ENCODE data around the gene MSX1. TPM values are rescaled to one million over a fixed set of nuclear protein-coding genes. Genes with fewer than 3 reads are reported as not detected.

Gene MSX1
- total RNA-seq, 2 donors from 2014 or later: 0.25 to 0.53 TPM

DNA sequence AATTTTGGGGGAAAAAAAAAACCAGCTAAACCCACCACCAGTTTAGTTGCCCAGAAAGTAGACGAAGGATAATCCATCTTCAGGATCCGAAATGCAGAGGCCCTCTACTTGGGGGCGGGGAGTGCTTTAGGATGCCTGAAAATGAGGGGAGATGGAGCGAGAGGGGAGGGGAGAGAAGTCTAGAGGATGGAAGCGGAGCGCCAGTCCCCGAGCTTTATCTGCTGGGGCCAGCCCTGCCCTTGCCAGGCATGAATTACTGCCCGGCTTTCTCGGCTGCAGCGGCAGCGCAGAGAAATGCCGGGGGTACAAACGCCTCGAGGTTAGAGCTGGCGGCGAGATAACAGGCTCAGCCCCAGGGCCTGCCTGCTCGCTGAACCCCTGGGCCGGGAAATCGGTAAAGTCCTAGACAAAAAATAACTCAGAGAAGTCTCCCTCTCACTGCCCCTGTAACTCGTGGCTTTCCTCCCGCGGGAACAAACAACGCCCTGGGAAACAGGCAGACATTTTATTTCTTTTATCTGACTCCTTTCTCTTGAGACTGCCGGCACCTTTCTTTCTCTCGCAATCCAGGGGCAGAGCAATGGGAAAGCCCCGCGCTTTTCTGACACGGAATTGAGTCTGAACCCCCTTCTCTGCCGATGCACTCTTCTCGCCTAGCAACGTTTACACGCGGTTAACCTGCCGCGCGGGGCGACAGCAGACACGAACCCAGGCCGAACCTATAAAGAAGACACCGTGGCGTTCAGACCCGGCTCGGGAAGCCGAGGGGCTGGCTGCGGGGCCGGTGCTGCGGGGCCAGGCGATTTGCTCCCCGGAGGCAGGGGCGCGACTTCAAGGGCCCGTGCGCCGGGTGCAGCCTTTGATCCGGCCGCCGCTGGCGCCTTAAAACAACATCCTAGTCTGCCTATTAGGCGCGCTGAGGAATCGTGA is 3.1 kb upstream of the MSX1 start:
- no peak for TF ChIP-seq CTCF (IDR thresholded peaks at IDR 0.05)
- Histone ChIP-seq H3K9me3 (no peaks in the 10 kb centered on the region), H3K27ac (no peak overlapping the region), H3K9ac (ENCODE audit: low read depth in 2 of 2, low read length in 2 of 2) (no peak overlapping the region), H3K36me3 (no peaks in the 10 kb centered on the region), H3K4me1 (peaks cover 7% of the 10 kb centered on the region), H3K4me3 (peak overlapping the region; percentile 18), H3K27me3 (peaks cover 93% of the 10 kb centered on the region)
- DNase-seq: no peak
- intact Hi-C loops (cut with DNase I): no loop called here

- Histone ChIP-seq H3K27me3 (peaks cover 95% of the 10 kb centered on the region), H3K4me3 (no peak overlapping the region), H3K36me3 (no peaks in the 10 kb centered on the region), H3K9me3 (no peaks in the 10 kb centered on the region), H3K9ac (ENCODE audit: low read depth in 2 of 2, low read length in 2 of 2) (no peak overlapping the region), H3K4me1 (peaks cover 7% of the 10 kb centered on the region), H3K27ac (no peak overlapping the region)
- DNase-seq: no peak
- TF ChIP-seq CTCF (IDR thresholded peaks at IDR 0.05): no peak
- intact Hi-C loops (cut with DNase I): no loop called here
Observed at GRCh38 chr4:4857001-4857808, 2.3 kb upstream of the MSX1 start.

DNA sequence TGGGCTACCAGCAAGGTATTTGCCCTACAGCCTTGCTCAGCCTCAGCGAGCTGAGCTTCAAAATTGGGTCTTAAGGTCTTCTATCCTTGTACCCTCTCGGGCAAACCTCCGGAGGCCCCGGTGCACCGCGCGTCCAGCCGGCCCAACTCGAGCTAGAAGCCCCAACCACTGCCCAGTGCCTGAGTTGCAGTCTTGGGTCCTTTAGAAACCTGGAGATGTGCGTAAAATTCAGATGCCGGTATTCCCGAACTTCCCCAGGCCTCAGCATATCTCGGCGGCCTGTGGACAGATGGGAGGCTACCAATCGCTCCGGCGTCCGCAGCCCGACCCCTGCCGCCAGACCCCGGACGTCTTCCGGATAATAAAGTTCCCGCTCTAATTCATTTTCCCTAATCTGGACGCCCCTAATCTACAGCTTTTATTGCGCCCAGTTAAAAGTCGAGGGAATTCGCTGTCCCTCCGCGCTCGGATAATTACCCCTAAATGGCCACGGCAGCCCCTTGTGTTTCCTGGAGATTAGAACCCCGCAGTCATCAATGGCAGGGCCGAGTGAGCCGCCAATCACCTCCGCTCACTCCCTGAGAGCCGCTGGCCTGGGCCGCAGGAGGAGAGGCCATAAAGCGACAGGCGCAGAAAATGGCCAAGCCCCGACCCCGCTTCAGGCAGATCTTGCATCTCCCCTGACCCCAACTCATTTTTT is 1.5 kb upstream of the MSX1 start:
- H3K4me3 ChIP-seq: no peak overlapping the region
- no peaks in the 10 kb centered on the region for H3K9me3 ChIP-seq
- TF ChIP-seq CTCF (IDR thresholded peaks at IDR 0.05): no peak
- H3K27ac ChIP-seq: no peak overlapping the region
- no peak for DNase-seq
- H3K9ac ChIP-seq (ENCODE audit: low read depth in 2 of 2, low read length in 2 of 2): no peak overlapping the region
- no peaks in the 10 kb centered on the region for H3K36me3 ChIP-seq
- intact Hi-C loops (cut with DNase I): no loop called here
- H3K27me3 ChIP-seq: peaks cover 95% of the 10 kb centered on the region
- peaks cover 7% of the 10 kb centered on the region for H3K4me1 ChIP-seq

GRCh38 chr4:4858527-4859324 is 739 bp upstream of the MSX1 start:
- H3K36me3 ChIP-seq: no peaks in the 10 kb centered on the region
- peaks cover 7% of the 10 kb centered on the region for H3K4me1 ChIP-seq
- TF ChIP-seq CTCF (IDR thresholded peaks at IDR 0.05): no peak
- no peak overlapping the region for H3K9ac ChIP-seq (ENCODE audit: low read depth in 2 of 2, low read length in 2 of 2)
- no peak overlapping the region for H3K27ac ChIP-seq
- intact Hi-C loops (cut with DNase I): no loop called here
- peaks cover 94% of the 10 kb centered on the region for H3K27me3 ChIP-seq
- DNase-seq: no peak
- no peaks in the 10 kb centered on the region for H3K9me3 ChIP-seq
- H3K4me3 ChIP-seq: peak overlapping the region; percentile 47

Data from colonic mucosa (tissue), 4 donors.